OCI-LY3 (cell line): ENCODE data around the gene ASRGL1.

Experiments used
- CTCF ChIP-seq: fragments of 200-600, 300-600 bp; sonication (generic); IDR thresholded peaks from 2 replicates; pipeline ENCODE4 v1.5.1; 2014; ENCODE audit warnings: antibody characterized with exemption, low read length, low read depth
- EZH2phosphoT487 ChIP-seq: fragments of 200-600 bp; shearing (Covaris generic); IDR thresholded peaks from 2 replicates; pipeline ENCODE4 v1.6.1; 2018; ENCODE audit warnings: antibody characterized with exemption, mixed run types, low read depth

DNA sequence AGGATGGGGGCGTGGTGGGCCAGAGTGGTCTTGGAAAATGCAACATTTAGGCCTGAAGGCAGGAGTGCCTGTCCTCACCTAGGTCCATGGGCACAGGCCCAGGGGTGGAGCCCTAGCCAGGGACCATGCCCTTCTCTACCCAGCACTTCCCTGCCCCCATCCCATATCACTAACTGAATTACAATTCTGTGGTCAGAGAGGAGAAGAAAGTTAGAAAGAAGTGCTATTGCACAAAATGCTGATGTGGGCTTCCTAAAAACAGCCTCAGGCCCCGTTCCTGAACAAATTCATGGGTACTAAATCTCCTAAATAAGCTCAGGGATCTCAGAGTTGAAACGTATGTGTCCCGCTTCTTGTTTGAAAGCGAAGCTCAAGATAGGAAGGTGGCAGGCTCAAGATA, 3.5 kb upstream of the ASRGL1 start:
- TF ChIP-seq EZH2phosphoT487, result no peak
- TF ChIP-seq CTCF, result no peak
